Activated naive CD8-positive, alpha-beta T cell treated with anti-CD3 and anti-CD28 coated beads for 36 hours (primary cell): ENCODE data around the gene IL1RAPL2. TPM values are rescaled to one million over a fixed set of nuclear protein-coding genes. Genes with fewer than 3 reads are reported as not detected.

Source experiments
- DNase-seq: peaks from one replicate; pipeline ENCODE4 v3.0.0; 2021
- H3K27ac Mint-ChIP-seq: one replicate; pipeline ENCODE4 v1.8.0; 2022; ENCODE audit warnings: mild to moderate bottlenecking, moderate library complexity, mixed read lengths
- H3K27me3 Mint-ChIP-seq: one replicate; pipeline ENCODE4 v1.8.0; 2022; ENCODE audit warnings: mild to moderate bottlenecking, mixed read lengths
- H3K36me3 Mint-ChIP-seq: one replicate; pipeline ENCODE4 v1.8.0; 2021; ENCODE audit warnings: mild to moderate bottlenecking, mixed read lengths
- H3K4me1 Mint-ChIP-seq: one replicate; pipeline ENCODE4 v1.8.0; 2021; ENCODE audit warnings: mixed read lengths
- H3K4me3 Mint-ChIP-seq: one replicate; pipeline ENCODE4 v1.8.0; 2022; ENCODE audit warnings: mild to moderate bottlenecking, moderate library complexity, mixed read lengths
- H3K9me3 Mint-ChIP-seq: one replicate; pipeline ENCODE4 v1.8.0; 2022; ENCODE audit warnings: mixed read lengths
- total RNA-seq, 2 experiments: library from RNA; stranded (reverse); gene quantifications; one replicate each; pipeline ENCODE4 v1.2.3, GENCODE V29; 2021

The IL1RAPL2 gene
- total RNA-seq, 2 experiments from 2014 or later, result not detected

GRCh38 chrX:104712515-104712914 is 146.5 kb downstream of the IL1RAPL2 start:
- Mint-ChIP-seq H3K9me3 (no peaks in the 10 kb centered on the region), H3K27me3 (peaks cover 4% of the 10 kb centered on the region), H3K27ac (no peak overlapping the region), H3K36me3 (no peaks in the 10 kb centered on the region), H3K4me1 (no peaks in the 10 kb centered on the region), H3K4me3 (no peak overlapping the region)
- DNase-seq, result no peak

DNA sequence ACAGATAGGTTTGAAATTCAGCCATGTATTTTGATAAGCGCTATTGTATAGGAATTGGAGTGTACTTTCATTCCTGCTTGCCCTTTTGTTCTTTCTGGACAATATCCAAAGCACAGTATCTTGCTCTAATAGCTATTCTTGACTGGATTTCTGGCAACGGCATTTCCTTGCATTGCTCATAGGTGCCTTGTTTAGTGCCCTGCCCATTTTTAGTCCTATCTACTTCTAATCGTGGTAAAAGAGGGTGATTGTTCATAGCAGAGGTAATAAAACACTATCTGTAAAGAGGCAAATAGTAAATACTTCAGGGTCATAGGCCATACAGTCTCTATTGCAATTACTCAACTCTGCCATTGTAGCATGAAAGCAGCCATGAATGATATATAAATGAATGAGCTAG is 155.9 kb downstream of the IL1RAPL2 start:
- Mint-ChIP-seq H3K9me3 (no peaks in the 10 kb centered on the region), H3K27me3 (no peaks in the 10 kb centered on the region), H3K27ac (no peak overlapping the region), H3K4me1 (no peaks in the 10 kb centered on the region), H3K4me3 (no peak overlapping the region), H3K36me3 (no peaks in the 10 kb centered on the region)
- DNase-seq, result no peak

GRCh38 chrX:104728456-104728855 is 162.5 kb downstream of the IL1RAPL2 start:
- peaks cover 2% of the 10 kb centered on the region for H3K9me3 Mint-ChIP-seq
- H3K27ac Mint-ChIP-seq, result no peak overlapping the region
- DNase-seq, result no peak
- H3K4me1 Mint-ChIP-seq, result no peaks in the 10 kb centered on the region
- H3K4me3 Mint-ChIP-seq, result no peak overlapping the region
- H3K27me3 Mint-ChIP-seq, result no peaks in the 10 kb centered on the region
- H3K36me3 Mint-ChIP-seq, result no peaks in the 10 kb centered on the region

GRCh38 chrX:104742355-104742754 is 176.4 kb downstream of the IL1RAPL2 start:
- Mint-ChIP-seq H3K4me3 (no peak overlapping the region), H3K9me3 (no peaks in the 10 kb centered on the region), H3K36me3 (no peaks in the 10 kb centered on the region), H3K4me1 (no peaks in the 10 kb centered on the region), H3K27me3 (no peaks in the 10 kb centered on the region), H3K27ac (no peak overlapping the region)
- DNase-seq, result no peak

DNA sequence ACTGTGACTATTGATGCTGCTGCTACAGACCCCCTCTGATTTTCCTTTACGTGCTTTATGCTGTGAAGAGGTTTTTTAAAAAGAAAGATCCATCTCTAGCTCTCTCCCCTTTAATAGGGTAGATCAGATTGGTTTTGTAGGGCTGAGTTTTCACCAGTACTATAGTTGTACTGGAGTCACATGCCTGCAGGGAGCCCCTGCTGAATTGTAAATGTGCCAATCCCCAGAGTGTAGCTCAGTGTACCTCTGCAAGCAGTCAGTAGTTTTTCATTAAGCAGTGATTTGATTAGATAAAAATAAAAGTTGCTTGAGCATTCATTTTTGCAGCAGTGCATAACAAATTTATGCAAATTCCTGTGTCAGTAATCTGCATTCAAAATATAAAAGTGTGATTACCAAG is 179.2 kb downstream of the IL1RAPL2 start:
- no peak overlapping the region for H3K4me3 Mint-ChIP-seq
- no peaks in the 10 kb centered on the region for H3K27me3 Mint-ChIP-seq
- no peak overlapping the region for H3K27ac Mint-ChIP-seq
- H3K9me3 Mint-ChIP-seq, result no peaks in the 10 kb centered on the region
- DNase-seq, result no peak
- H3K36me3 Mint-ChIP-seq, result no peaks in the 10 kb centered on the region
- H3K4me1 Mint-ChIP-seq, result no peaks in the 10 kb centered on the region

DNA sequence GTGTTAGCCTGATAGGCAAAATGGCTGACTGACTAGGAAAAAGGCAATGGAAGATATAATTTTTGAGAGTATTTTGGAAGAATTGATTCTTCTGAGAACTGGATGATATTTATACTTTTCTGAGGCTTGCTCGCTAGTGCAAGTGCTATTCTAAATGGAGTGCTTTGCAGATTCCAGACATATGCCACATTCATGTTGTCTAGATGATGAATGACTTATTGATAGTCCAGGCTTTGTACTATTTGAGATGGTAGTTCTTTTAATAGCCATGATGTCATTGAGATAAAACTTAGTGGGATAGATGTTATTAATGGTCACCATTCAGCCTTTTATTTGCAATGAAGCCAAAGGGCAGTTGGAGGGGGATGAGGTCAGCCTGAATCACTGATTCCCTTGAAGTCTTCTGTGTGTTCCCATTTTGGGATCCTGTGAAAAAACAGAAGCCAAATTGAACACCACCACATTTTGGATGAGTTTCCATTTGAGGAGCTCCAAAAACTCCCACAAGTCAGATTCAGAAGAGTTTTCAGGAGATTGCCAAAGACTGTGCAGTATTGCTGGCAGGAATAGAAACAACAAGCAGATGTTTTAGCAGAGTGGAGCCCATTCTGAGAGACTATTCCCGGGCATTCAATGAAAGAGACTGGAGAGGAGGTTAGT is 184.1 kb downstream of the IL1RAPL2 start:
- H3K4me3 Mint-ChIP-seq, result no peak overlapping the region
- no peaks in the 10 kb centered on the region for H3K36me3 Mint-ChIP-seq
- no peaks in the 10 kb centered on the region for H3K4me1 Mint-ChIP-seq
- no peaks in the 10 kb centered on the region for H3K9me3 Mint-ChIP-seq
- no peak overlapping the region for H3K27ac Mint-ChIP-seq
- DNase-seq, result no peak
- no peaks in the 10 kb centered on the region for H3K27me3 Mint-ChIP-seq

GRCh38 chrX:104762641-104763040 is 196.6 kb downstream of the IL1RAPL2 start:
- DNase-seq, result no peak
- no peaks in the 10 kb centered on the region for H3K4me1 Mint-ChIP-seq
- H3K27ac Mint-ChIP-seq, result no peak overlapping the region
- H3K27me3 Mint-ChIP-seq, result no peaks in the 10 kb centered on the region
- H3K36me3 Mint-ChIP-seq, result no peaks in the 10 kb centered on the region
- no peak overlapping the region for H3K4me3 Mint-ChIP-seq
- H3K9me3 Mint-ChIP-seq, result peaks cover 6% of the 10 kb centered on the region

DNA sequence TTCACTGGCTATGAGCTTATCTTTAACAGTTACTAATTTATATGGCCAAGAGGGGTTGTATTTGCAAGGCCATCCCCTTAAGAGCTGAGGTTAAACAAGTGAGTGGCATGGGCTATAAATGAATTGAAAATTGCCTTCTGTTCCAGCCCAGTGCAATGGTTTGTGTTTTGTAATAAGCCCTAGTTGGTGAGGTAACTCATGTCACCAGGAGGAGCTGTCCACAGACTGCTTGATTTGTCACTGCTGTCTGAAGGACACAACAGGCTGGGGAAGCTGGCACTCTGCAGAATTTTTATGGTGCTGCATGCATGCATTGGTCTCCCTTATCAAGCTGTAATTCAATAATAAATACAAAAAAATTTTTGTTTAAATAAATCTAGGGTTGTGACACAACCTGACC is 223.8 kb downstream of the IL1RAPL2 start:
- H3K9me3 Mint-ChIP-seq, result no peaks in the 10 kb centered on the region
- no peak overlapping the region for H3K4me3 Mint-ChIP-seq
- H3K27me3 Mint-ChIP-seq, result no peaks in the 10 kb centered on the region
- H3K36me3 Mint-ChIP-seq, result no peaks in the 10 kb centered on the region
- H3K4me1 Mint-ChIP-seq, result no peaks in the 10 kb centered on the region
- no peak for DNase-seq
- H3K27ac Mint-ChIP-seq, result no peak overlapping the region

DNA sequence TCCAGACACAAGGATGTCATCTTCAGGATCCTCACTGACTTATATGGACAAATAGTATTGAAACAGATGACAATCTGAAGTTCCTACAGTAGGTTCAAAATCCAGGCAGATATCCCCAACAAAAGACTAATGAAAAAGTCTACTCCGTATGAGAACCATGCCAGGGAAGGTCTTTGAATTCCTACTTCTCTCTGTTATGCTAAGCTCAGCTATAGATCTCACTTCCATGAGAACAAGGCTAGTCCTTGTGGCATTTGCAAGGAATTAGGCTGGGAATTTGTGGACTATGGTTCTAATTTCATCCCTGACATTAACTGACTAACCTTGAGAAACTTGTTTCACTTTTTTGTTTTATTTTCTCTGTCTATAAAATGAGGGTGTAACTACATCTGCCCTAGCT is 229.8 kb downstream of the IL1RAPL2 start:
- Mint-ChIP-seq H3K9me3 (no peaks in the 10 kb centered on the region), H3K4me1 (no peaks in the 10 kb centered on the region), H3K27me3 (no peaks in the 10 kb centered on the region), H3K27ac (no peak overlapping the region), H3K36me3 (no peaks in the 10 kb centered on the region), H3K4me3 (no peak overlapping the region)
- no peak for DNase-seq

GRCh38 chrX:104803219-104803618 is 237.2 kb downstream of the IL1RAPL2 start:
- H3K9me3 Mint-ChIP-seq, result no peaks in the 10 kb centered on the region
- H3K4me3 Mint-ChIP-seq, result no peak overlapping the region
- H3K27me3 Mint-ChIP-seq, result no peaks in the 10 kb centered on the region
- H3K27ac Mint-ChIP-seq, result no peak overlapping the region
- no peaks in the 10 kb centered on the region for H3K36me3 Mint-ChIP-seq
- no peak for DNase-seq
- H3K4me1 Mint-ChIP-seq, result no peaks in the 10 kb centered on the region

- H3K4me3 Mint-ChIP-seq, result no peak overlapping the region
- no peak for DNase-seq
- no peaks in the 10 kb centered on the region for H3K4me1 Mint-ChIP-seq
- H3K27ac Mint-ChIP-seq, result no peak overlapping the region
- H3K36me3 Mint-ChIP-seq, result no peaks in the 10 kb centered on the region
- no peaks in the 10 kb centered on the region for H3K27me3 Mint-ChIP-seq
- no peaks in the 10 kb centered on the region for H3K9me3 Mint-ChIP-seq
Measured at GRCh38 chrX:104806346-104806745, 240.3 kb downstream of the IL1RAPL2 start.

DNA sequence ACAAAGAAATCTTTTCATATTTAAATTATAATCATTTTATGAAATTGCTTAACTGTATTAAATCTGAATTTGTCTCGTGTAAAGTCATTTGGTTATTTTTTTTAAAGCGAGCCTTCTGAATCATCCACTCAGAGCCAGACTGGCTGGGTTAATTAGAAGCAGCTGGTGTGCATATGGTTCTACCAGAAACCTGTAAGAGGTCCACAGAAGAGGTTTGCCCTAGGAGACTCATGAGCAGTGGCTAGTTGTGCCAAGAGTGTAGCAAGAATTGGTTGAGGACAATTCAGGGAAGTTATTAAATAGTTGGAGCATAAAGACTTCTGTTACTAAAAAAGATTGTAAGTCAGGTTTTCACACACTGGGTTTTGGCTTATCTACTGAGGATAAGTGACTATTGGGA is 267.4 kb downstream of the IL1RAPL2 start:
- Mint-ChIP-seq H3K27me3 (no peaks in the 10 kb centered on the region), H3K4me3 (no peak overlapping the region), H3K9me3 (no peaks in the 10 kb centered on the region), H3K27ac (no peak overlapping the region), H3K36me3 (no peaks in the 10 kb centered on the region), H3K4me1 (no peaks in the 10 kb centered on the region)
- no peak for DNase-seq

GRCh38 chrX:104842646-104843045 is 276.6 kb downstream of the IL1RAPL2 start:
- H3K27me3 Mint-ChIP-seq, result peaks cover 7% of the 10 kb centered on the region
- no peaks in the 10 kb centered on the region for H3K4me1 Mint-ChIP-seq
- DNase-seq, result no peak
- H3K4me3 Mint-ChIP-seq, result no peak overlapping the region
- H3K27ac Mint-ChIP-seq, result no peak overlapping the region
- peaks cover 6% of the 10 kb centered on the region for H3K9me3 Mint-ChIP-seq
- no peaks in the 10 kb centered on the region for H3K36me3 Mint-ChIP-seq

- peaks cover 3% of the 10 kb centered on the region for H3K27me3 Mint-ChIP-seq
- no peaks in the 10 kb centered on the region for H3K36me3 Mint-ChIP-seq
- H3K4me3 Mint-ChIP-seq, result no peak overlapping the region
- no peak overlapping the region for H3K27ac Mint-ChIP-seq
- DNase-seq, result no peak
- H3K9me3 Mint-ChIP-seq, result no peaks in the 10 kb centered on the region
- peaks cover 13% of the 10 kb centered on the region for H3K4me1 Mint-ChIP-seq
Measured at GRCh38 chrX:104852241-104852640, 286.2 kb downstream of the IL1RAPL2 start.

GRCh38 chrX:104854188-104854587 is 288.2 kb downstream of the IL1RAPL2 start:
- Mint-ChIP-seq H3K9me3 (no peaks in the 10 kb centered on the region), H3K4me3 (no peak overlapping the region), H3K4me1 (peaks cover 13% of the 10 kb centered on the region), H3K27ac (peak overlapping the region; percentile 82), H3K27me3 (peaks cover 3% of the 10 kb centered on the region), H3K36me3 (no peaks in the 10 kb centered on the region)
- no peak for DNase-seq

GRCh38 chrX:104854790-104855340 is 288.9 kb downstream of the IL1RAPL2 start:
- no peak overlapping the region for H3K4me3 Mint-ChIP-seq
- DNase-seq, result no peak
- H3K27ac Mint-ChIP-seq, result peak overlapping the region; percentile 82
- no peaks in the 10 kb centered on the region for H3K36me3 Mint-ChIP-seq
- H3K9me3 Mint-ChIP-seq, result no peaks in the 10 kb centered on the region
- H3K27me3 Mint-ChIP-seq, result peaks cover 3% of the 10 kb centered on the region
- H3K4me1 Mint-ChIP-seq, result peaks cover 13% of the 10 kb centered on the region
